NCI-H510A treated with DMSO at 0.1 percent for 48 hours (cell line): ENCODE measurements around the gene ALK.
A peak's percentile ranks its signal among the peaks of the same experiment; 100 is the strongest.

Experiments used
- DNase-seq: peaks from one replicate; lab custom pipeline; 2025; lab: John Stamatoyannopoulos, UW

Gene ALK

GRCh38 chr2:29447513-29447912 lies 473.9 kb downstream of the ALK start:
- no peak for DNase-seq

GRCh38 chr2:29446847-29447246 lies 474.5 kb downstream of the ALK start:
- no peak for DNase-seq

- no peak for DNase-seq
These were observed 477.2 kb downstream of the ALK start for GRCh38 chr2:29444150-29444549.

GRCh38 chr2:29443627-29444026 lies 477.8 kb downstream of the ALK start:
- DNase-seq, result peak; percentile 15

GRCh38 chr2:29443151-29443550 lies 478.2 kb downstream of the ALK start:
- DNase-seq, result no peak

GRCh38 chr2:29440921-29441623 lies 480.3 kb downstream of the ALK start:
- no peak for DNase-seq

GRCh38 chr2:29433920-29434319 lies 487.5 kb downstream of the ALK start:
- no peak for DNase-seq

- DNase-seq, result no peak
These were observed 488.3 kb downstream of the ALK start for GRCh38 chr2:29433128-29433527.

- no peak for DNase-seq
These were observed 489.9 kb downstream of the ALK start for GRCh38 chr2:29431485-29431884.

- DNase-seq, result no peak
These were observed 490.8 kb downstream of the ALK start for GRCh38 chr2:29430382-29431112.

- DNase-seq, result no peak
These were observed 495.0 kb downstream of the ALK start for GRCh38 chr2:29426354-29426753.

- DNase-seq, result no peak
These were observed 495.5 kb downstream of the ALK start for GRCh38 chr2:29425866-29426265.

- peak; percentile 67 for DNase-seq
These were observed 498.2 kb downstream of the ALK start for GRCh38 chr2:29423061-29423666.

- DNase-seq, result peak; percentile 31
These were observed 500.2 kb downstream of the ALK start for GRCh38 chr2:29420999-29421782.

GRCh38 chr2:29420464-29420863 lies 500.9 kb downstream of the ALK start:
- DNase-seq, result no peak

- no peak for DNase-seq
These were observed 503.8 kb downstream of the ALK start for GRCh38 chr2:29417630-29418029.

- DNase-seq, result no peak
These were observed 509.0 kb downstream of the ALK start for GRCh38 chr2:29412197-29412925.

GRCh38 chr2:29405707-29406106 lies 515.7 kb downstream of the ALK start:
- no peak for DNase-seq

GRCh38 chr2:29405266-29405665 lies 516.1 kb downstream of the ALK start:
- no peak for DNase-seq

GRCh38 chr2:29401994-29402393 lies 519.4 kb downstream of the ALK start:
- no peak for DNase-seq

- DNase-seq, result no peak
These were observed 520.3 kb downstream of the ALK start for GRCh38 chr2:29400930-29401653.
